GM19395 (cell line): ENCODE measurements around the gene PEAK3.

Source experiments
- ATAC-seq: cut with Tn5 transposase; IDR thresholded peaks from one replicate; pipeline ENCODE4 v1.9.1; 2021; ENCODE audit warnings: mild to moderate bottlenecking, moderate library complexity; ENCODE audit not compliant: unreplicated experiment

The PEAK3 gene

DNA sequence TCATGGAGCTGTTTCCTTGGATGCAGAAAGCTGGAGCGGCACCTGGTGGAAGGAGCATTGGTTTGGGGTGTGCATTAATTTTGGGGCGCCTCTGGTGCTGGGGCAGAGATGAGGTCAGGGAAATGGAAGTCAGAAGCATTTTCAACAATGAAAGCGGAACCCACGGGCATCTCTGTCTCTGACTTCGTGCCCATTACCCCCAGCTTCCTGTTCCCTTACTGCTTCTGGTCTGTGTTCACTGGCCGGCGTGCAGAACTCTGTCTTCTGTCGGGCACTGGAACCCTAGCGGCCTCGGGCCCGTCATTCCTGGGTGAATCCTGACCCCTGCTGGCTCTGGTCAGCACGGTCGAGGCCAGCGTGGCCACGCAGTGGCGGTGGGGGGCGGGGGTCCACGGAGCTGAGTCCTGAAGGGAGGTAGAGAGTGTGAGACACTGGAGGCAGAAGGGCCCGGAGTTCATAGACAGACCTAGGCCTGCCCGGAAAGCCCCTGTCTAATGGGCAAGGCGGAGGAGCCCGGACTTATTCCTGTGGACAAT lies 33.9 kb upstream of the PEAK3 start:
- no peak for ATAC-seq

DNA sequence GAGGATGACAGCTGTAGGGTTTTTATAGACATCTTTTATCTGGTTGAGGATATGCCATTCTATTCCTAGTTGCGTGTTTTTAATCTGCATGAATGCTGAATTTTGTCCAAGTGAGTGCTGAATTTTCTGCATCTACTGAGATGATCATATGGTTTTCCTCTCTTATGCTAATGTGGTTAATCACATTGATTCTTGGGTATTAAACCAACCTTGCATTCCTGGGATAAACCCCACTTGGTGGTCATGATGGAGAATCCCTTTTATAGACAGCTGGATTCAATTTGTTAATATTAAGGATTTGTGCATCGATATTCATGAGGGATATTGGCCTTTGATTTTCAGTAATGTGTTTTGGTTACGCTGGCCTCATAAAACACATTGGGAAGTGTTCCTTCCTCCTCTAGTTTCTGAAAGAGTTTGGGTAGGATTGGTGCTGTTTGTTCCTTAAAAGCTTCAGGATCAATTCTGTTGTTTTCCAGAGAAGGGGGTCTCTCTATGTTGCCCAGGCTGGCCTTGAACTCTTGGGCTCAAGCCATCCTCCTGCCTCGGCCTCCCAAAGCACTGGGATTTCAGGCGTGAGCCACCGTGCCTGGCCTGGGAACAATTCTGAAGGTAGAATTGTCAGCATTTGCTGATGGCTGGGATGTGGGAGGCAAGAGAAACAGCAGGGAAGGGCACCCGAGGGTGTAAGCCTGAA lies 33.3 kb upstream of the PEAK3 start:
- no peak for ATAC-seq

DNA sequence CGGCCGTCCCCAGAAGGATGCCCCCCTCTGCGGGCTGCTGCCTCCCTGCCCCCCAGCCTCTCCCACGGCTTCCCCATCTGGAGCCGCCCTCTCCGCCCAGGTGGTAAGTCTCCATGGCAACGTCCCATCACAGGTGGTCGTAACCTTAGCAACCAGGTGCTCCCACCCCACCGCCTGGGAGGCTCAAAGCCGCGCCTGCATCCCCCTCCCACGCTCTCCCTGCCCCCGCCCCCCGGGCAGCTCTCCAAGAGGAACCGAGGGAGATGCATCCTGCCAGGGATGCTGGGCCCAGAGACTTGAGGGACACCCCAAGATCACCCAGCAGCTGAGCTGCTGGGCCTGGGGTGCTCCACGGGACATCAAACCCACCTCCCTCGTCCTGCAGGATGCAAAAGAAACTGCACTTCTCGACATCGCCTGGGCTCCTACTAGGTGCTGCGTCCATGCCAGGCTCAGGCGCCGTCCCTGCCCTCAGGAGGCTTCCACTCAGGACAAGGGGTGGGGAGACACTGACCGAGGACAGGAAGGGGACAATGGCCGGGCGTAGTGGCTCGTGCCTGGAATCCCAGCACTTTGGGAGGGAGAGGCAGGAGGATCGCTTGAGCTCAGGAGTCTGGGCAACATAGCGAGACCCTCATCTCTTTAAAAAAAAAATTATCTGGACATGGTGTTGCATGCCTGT lies 31.0 kb upstream of the PEAK3 start:
- no peak for ATAC-seq

DNA sequence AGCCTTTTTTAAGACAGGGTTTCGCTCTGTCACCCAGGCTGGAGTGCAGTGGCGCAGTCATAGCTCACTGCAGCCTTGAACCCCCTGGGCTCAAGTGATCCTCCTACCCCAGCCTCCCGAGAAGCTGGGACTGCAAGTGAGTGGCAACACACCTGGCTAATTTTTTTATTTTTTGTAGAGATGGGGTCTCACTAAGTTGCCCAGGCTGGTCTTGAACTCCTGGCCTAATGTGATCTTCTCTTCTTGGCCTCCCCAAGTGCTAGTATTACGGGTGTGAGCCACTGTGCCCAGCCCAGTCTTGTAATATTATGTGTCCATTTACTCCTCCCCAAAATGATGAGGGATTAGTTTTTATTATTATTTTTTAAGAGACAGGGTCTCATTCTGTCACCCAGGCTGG lies 29.1 kb upstream of the PEAK3 start:
- ATAC-seq: no peak

DNA sequence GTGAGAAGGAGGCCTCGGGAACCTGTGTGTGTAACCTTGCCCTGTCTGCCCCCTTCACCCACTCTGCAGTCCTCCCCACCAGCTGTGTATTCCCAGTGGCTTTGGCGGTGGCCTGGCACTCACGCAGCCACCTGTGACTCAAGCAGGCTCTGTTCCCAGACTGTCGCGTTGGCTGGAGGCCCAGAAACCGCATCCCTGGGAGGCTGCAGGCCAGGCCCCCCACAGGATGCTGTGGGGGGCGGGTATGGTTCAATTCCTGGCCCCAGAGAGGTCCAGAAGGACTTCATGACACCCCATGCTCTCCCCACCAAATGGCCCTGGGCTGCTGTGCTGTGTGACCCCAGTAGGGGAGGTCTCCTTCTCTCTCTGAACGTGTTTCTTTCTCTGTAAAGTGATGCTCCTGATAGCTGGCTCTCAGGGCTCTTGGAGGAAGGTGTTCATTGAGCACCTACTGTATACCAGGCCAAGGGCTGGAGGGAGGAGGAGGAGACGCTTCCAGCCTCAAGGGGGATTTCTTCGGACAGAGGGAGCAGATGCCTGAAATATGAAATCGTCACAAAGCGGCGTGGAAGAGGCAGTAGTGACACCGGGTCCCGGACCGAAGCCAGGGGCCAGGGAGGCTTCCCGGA lies 27.9 kb upstream of the PEAK3 start:
- ATAC-seq: no peak

DNA sequence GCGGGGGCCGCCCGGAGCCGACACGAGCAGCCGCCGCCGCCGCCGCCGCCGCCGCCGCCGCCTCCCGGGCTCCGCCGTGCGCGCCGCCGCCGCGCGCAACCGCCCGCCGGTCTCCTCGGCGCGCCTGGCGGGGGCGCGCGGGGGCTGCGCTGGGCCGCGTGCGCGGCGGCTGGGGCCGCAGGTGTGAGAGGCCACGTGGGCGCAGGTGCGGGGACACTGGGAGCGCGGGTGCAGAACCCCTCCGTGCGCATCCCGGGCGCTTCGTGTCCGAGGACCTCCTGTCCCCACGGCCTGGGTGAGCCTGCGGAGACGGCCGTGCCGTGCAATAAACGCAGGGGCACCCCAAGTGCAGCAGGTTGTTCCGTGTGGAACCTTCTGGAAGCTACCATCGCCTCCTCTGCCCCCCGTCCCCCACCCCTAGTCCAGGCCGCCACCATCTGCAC lies 26.2 kb upstream of the PEAK3 start, which contains the start of gene LINGO3:
Gene LINGO3 (minus strand): TSS at position 41 of the 443 bp plus-strand sequence. CDS start 16,378 bp downstream, outside the sequence.
- ATAC-seq: no peak

DNA sequence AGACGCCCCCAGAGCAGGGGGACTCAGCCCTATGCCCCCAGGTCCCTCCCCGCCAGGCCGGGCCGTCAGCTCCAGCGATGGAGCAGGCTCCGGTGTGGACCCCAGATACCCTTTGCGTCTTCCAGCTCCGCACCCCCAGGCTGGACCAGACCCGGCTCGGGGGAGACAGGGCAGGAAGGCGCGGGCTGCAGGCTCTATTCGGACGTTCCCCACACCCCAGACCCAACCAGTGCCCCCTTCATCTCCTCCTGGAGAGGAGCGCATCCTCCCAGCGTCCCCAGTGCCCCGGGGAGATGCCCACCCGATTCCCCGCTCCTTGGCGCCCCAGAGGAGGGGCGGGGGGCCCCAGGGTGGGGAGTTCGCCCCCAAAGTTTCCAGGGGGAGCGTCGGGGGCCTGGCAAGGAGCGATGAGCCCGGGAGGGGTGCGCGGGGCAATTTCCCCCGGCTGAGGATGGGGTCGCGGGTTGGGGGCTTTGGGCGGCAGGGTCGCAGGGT lies 25.6 kb upstream of the PEAK3 start:
- no peak for ATAC-seq

DNA sequence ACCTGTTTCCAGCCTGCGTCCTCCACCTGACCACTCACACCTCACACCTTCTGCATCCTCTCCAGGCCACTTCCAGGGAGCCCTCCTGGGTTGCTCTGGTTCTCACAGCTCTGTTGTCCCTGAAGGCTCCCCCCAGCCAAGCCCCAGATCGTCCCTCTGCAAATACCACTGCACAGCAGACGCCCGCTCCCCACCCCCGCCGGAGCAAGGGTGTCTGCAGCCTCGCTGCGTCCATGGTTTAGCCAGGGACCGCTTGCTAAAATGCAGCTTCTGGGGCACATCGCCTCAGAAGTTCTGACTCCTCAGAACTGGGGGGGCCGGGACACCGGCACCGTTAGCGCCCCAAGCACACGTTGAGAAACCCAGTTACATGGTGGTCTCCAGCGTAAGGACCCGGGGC lies 25.0 kb upstream of the PEAK3 start:
- no peak for ATAC-seq

DNA sequence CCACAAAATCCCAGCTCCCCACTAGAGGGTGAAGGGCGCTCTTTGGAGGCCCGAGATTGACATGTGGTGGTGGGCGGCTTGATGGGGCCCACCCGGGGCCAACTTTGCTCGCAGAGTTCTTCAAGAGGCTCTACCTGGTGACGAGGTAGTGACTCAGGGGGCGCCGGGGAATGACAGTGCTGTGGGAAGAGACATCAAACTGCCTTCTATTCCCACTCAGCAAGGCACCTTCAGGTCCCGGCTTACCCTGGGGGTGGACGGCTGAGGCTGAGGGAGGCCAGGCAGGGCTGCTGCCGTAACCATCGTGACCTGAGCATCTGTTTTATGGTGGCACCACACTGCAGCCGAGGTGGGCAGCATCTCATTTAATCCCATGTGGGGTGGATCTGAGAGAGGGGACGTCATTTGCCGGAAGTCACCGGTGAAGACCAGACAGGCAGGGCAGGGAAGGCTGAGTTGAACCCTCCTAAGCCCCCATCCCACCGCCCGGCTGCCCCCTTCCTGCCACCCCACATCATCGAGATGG lies 24.4 kb upstream of the PEAK3 start:
- no peak for ATAC-seq

DNA sequence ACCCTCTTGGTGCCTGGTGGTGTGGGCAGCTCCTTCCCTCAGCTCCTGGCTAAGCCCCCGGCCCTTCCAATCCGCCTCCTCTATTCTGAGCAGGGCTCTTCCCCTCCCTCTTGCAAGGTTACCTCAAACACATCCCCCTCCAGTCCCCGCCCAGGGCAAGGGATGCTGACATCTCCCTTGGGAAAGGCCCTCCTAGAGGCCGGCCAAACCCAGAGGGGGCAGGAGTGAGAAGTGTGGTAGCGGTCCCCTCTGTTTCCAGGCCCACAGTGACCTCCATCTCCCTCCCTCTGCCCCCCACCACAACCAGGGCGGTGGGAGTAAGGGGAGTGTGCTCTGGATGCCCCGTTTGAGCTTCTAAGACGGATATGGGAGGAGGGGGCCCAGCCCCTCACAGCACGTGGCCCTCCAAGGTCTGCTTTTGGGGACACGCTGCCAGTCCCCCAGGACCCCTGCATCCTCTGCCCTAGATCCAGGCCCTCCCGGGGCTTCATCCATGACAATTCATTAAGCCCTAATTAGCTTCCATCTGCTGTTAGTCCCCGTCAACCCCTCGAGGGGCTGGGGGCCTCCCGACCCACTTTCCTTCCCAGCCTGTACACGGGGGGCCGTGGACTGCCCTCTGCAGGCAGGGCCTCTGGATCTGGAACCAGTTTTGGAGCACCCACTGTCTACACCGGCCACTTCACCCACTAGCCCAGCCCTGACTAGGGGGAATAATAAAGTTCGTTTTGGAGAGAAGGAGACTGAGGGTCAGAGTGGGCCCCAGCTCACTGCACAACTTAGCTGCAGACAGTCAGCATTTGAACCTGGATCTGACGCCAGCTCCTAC lies 23.7 kb upstream of the PEAK3 start:
- no peak for ATAC-seq

DNA sequence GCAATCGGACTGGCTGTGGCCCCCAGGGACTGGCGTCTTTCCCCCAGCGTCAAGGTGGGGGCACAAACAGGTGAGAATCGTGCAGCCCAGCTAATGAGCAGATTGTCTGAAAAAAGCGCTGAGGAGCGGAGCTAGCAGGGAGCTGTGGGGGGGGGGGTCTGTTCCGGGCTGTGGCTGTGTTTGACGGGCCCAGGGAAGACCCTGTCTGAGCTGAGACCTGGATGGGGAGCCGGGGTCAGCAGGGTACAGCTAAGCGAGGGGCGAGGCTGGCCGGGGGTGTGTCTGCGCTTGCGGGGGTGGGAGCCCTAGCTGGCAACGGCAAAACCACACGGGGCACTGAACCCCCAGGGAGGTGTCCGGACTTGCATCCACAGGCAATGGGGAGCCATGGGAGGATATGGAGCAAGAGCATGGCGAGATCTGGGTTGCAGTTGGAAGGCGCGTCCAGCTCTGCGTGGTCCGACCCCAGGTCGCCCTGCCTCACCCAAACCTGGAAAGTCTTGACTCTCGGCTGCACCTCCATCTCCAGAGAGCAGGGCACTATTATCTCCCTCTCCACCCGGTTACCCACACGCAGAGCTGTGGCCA lies 21.3 kb upstream of the PEAK3 start:
- no peak for ATAC-seq

DNA sequence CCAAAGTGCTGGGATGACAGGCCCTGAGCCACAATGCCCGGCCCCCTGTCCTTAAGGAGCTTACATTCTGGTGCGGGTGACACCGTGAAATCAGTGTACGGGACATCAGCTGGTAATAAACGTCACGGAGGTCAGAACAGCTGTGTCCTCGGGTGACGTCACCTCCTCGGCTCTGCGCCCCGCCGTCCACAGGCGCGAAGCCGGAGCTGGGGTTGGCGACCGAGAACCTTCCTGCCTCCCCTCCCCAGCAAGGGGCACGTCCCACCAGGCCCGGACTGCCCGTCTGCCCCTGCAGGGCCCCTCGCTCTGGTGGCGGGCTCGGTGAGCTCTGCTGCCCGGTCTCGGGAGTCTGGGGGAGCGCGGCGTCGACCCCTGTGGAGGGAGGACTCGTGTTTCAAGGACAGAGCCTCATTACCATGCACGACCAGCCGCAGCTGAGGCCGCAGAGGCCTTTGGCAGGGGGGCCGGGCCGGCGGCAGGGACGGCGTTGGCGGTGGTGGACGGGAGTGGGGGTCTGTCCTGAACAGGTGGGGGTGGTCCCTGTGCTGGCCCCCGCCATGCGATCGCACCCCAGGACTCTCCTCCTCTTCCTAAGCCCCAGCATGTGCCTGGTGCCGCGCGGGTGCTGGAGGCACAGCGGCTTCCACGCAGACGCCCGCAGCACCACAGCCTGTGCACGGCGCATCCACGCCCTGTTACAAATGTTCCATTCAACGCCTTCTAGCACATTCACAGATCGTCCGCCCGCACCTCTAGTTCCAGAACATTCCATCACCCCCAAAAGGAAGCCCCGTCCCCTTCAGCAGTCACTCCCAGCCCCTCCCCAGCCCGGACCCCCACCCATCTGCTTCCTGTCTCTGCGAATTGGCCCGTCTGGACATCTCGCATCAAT lies 20.6 kb upstream of the PEAK3 start:
- ATAC-seq: no peak

DNA sequence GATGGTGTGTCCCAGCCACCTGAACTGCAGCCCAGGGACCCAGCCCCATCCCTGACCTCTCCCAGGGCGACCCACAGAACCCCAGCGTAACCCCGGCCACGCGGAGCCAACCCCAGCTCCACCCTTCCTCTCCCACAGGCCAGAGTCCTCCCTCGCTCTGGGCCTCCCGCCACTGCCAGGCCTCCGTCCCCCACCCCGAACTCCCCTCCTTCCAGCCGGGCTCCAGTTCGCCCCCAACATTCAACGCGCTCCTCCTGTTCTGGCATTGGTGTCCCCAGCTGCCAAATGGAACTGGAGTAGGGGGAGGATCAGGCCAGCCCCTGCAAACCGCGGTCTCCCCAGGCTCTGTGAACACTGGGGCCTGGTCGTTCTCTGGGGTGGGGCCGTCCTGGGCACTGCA lies 18.6 kb upstream of the PEAK3 start:
- ATAC-seq: no peak

DNA sequence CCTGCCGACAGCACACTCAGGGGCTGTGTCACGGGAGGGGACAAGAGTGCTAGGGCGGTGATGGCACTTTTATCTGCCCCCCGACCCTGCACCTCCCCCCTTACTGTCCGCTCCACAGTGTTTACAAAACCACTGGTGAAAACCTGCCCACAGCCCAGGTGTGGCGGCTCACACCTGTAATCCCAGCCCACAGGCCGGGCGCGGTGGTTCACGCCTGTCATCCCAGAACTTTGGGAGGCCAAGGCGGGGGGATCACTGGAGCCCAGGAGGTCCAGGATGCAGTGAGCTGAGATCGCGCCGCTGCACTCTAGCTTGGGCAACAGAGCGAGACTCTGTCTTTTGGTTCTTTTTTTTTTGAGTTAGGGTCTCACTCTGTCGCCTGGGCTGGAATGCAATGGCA lies 14.2 kb upstream of the PEAK3 start:
- no peak for ATAC-seq

DNA sequence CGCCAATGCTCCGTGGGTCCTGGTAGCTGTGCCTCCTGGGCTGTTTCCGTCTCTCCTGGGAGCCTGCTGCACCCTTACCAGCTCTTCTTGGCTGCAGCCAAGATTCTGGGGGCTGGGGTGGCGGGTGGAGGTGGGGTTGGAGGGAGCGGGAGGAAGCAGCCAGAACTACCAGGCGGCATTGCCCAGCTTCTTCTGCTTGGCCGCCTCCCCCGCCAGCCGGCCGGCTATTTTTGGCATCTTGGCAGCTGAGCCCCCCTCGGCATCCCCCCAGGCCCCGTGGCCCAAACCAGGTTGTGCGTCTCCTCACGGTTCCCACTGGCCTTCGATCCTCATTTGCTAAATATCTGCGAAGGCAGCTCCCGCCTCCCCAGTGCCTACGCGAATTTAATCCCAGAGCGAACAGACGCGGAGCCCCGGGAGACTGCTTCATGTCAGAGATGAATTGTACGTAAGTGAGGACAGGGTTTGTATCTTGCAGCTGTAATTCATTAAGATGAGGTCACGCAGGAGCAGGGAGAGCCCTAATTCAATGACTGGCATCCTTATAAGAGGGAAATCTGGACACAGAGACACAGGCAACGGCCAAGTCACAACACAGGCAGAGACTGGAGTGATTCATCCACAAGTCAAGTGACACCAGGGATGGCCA lies 12.8 kb upstream of the PEAK3 start:
- ATAC-seq: no peak

DNA sequence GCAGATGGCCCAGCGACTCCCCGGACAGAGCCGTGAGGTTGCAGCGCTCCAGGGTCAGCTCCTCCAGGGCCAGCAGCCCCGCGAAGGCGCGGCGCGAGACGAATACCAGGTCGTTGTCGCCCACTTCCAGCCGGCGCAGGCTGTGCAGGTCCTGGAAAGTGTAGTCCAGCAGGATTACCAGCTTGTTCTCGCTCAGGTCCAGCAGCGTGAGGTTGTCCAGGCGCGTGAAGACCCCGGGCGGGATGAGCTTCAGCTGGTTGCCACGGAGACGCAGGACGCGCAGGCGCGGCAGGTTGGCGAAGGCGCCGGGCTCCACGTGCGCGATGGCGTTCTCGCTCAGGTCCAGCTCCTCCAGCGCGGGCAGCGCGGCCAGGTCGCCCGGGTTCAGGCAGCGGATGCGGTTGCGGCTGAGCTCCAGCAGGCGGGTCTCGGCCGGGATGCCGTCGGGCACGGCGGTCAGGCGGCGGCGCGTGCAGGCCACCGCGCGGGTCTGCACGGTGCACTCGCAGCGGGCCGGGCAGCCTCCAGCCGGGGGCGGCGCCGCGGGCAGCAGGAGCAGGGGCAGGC lies 9.3 kb upstream of the PEAK3 start:
- no peak for ATAC-seq

DNA sequence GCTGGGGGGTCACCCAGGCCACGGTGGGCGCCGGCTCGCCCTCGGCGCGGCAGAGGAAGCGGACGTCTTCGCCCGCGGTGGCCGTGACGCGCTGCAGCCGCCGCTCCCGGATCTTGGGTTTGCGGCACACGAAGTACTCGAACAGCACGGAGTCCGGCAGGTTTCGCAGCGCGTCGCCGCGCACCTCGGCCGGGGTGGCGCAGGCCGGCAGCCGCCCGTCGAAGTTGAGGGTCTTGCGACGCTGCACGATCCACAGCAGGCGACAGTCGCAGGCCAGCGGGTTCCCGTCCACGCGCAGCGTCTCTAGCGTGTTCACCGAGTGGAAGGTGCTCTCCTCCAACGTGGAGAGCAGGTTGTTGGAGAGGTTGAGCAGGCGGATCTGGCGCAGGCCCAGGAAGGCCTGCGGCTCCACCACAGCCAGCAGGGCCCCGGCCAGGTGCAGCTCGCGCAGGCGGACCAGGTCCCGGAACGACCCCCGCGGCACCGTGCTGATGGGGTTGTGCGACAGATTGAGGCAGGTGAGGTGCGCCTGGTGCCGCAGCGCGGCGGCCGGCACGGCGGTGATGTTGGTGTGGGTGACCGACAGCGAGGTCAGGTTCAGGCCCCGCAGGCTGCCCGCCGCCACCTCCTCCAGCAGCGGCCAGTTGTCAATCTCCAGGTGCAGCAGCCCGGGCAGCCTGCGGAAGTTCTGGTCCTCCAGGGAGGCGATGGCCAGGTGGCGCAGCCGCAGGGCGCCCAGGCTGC lies 8.6 kb upstream of the PEAK3 start:
- no peak for ATAC-seq
